SK-N-SH treated with all-trans-retinoic acid at 6 μM for 48 hours (cell line): Measurements from ENCODE around the gene TOR1A.

ENCODE experiments used
- ARNTL ChIP-seq: fragments of 450-650 bp; formaldehyde crosslinking; IDR thresholded peaks from 2 replicates; pipeline ENCODE4 v1.5.0; 2020; ENCODE audit warnings: low read depth, mild to moderate bottlenecking, moderate library complexity, borderline replicate concordance
- BACH2 ChIP-seq: fragments of 250-450 bp; sonication (Bioruptor Pico); IDR thresholded peaks from 2 replicates; pipeline ENCODE4 v1.9.0; 2021; ENCODE audit warnings: mild to moderate bottlenecking, borderline replicate concordance
- ESRRG ChIP-seq: fragments of 250-450 bp; sonication (Bioruptor Pico); IDR thresholded peaks from 2 replicates; pipeline ENCODE4 v1.6.1; 2021; ENCODE audit warnings: mild to moderate bottlenecking
- TCF4 ChIP-seq: fragments of 250-450 bp; sonication (Bioruptor Pico); IDR thresholded peaks from 2 replicates; pipeline ENCODE4 v1.8.0; 2021; ENCODE audit warnings: mild to moderate bottlenecking, moderate library complexity, borderline replicate concordance
- TOX ChIP-seq: fragments of 250-450 bp; sonication (Bioruptor Pico); IDR thresholded peaks from 2 replicates; pipeline ENCODE4 v1.8.0; 2021; ENCODE audit warnings: mild to moderate bottlenecking, moderate library complexity, borderline replicate concordance
- ZFP30 ChIP-seq: fragments of 450-650 bp; formaldehyde crosslinking; IDR thresholded peaks from 2 replicates; pipeline ENCODE4 v1.5.0; 2022; ENCODE audit warnings: mild to moderate bottlenecking, moderate library complexity
- ZNF565 ChIP-seq: fragments of 450-650 bp; formaldehyde crosslinking; conservative IDR thresholded peaks from 2 replicates; pipeline ENCODE4 v1.5.0; 2020; ENCODE audit warnings: low read depth, mild to moderate bottlenecking, moderate library complexity
- ZNF8 ChIP-seq: fragments of 450-650 bp; formaldehyde crosslinking; IDR thresholded peaks from 2 replicates; pipeline ENCODE4 v1.5.0; 2020; ENCODE audit warnings: mild to moderate bottlenecking, moderate library complexity
- TF ChIP-seq, protein P1 (sequence below): fragments of 250-450 bp; sonication (Bioruptor Pico); IDR thresholded peaks from 2 replicates; pipeline ENCODE4 v1.8.0; 2020; ENCODE audit warnings: mild to moderate bottlenecking, moderate library complexity, borderline replicate concordance
- TF ChIP-seq, protein P2 (sequence below): fragments of 250-450 bp; sonication (Bioruptor Pico); IDR thresholded peaks from 2 replicates; pipeline ENCODE4 v1.5.0; 2020; ENCODE audit warnings: mild to moderate bottlenecking, moderate library complexity
- TF ChIP-seq, protein P3 (sequence below): fragments of 250-450 bp; sonication (Bioruptor Pico); IDR thresholded peaks from 2 replicates; pipeline ENCODE4 v1.5.1; 2021; ENCODE audit warnings: mild to moderate bottlenecking, moderate library complexity

DNA sequence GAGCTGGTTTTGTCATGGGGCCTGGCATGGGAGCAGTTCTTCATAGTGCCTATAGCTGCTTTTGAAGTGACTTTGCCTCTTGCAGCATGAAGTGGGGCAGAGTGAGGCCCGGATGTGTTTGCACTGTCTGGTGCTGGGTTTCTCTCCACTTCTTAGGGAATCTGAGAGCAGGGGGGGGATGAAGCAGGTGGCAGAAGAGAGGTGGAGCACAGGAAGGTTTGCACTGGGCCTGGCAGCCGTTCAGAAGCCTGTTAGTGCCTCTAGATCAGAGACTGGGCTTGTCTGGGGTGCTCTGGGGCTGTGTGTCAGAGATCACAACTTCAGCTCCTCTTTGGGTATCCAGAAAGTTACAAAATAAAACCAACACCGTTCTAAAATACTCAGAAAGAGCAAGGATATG lies 29.7 kb upstream of the TOR1A start:
- TF ChIP-seq, protein P1, sequence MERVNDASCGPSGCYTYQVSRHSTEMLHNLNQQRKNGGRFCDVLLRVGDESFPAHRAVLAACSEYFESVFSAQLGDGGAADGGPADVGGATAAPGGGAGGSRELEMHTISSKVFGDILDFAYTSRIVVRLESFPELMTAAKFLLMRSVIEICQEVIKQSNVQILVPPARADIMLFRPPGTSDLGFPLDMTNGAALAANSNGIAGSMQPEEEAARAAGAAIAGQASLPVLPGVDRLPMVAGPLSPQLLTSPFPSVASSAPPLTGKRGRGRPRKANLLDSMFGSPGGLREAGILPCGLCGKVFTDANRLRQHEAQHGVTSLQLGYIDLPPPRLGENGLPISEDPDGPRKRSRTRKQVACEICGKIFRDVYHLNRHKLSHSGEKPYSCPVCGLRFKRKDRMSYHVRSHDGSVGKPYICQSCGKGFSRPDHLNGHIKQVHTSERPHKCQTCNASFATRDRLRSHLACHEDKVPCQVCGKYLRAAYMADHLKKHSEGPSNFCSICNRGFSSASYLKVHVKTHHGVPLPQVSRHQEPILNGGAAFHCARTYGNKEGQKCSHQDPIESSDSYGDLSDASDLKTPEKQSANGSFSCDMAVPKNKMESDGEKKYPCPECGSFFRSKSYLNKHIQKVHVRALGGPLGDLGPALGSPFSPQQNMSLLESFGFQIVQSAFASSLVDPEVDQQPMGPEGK (CRISPR knock-in tag): no peak
- TF ChIP-seq ARNTL (CRISPR knock-in tag) (no peak), ZNF8 (CRISPR knock-in tag) (no peak), BACH2 (CRISPR knock-in tag) (no peak), ESRRG (CRISPR knock-in tag) (no peak), ZFP30 (no peak), ZNF565 (CRISPR knock-in tag) (no peak), TOX (CRISPR knock-in tag) (no peak), TCF4 (CRISPR knock-in tag) (no peak)
- TF ChIP-seq, protein P2, sequence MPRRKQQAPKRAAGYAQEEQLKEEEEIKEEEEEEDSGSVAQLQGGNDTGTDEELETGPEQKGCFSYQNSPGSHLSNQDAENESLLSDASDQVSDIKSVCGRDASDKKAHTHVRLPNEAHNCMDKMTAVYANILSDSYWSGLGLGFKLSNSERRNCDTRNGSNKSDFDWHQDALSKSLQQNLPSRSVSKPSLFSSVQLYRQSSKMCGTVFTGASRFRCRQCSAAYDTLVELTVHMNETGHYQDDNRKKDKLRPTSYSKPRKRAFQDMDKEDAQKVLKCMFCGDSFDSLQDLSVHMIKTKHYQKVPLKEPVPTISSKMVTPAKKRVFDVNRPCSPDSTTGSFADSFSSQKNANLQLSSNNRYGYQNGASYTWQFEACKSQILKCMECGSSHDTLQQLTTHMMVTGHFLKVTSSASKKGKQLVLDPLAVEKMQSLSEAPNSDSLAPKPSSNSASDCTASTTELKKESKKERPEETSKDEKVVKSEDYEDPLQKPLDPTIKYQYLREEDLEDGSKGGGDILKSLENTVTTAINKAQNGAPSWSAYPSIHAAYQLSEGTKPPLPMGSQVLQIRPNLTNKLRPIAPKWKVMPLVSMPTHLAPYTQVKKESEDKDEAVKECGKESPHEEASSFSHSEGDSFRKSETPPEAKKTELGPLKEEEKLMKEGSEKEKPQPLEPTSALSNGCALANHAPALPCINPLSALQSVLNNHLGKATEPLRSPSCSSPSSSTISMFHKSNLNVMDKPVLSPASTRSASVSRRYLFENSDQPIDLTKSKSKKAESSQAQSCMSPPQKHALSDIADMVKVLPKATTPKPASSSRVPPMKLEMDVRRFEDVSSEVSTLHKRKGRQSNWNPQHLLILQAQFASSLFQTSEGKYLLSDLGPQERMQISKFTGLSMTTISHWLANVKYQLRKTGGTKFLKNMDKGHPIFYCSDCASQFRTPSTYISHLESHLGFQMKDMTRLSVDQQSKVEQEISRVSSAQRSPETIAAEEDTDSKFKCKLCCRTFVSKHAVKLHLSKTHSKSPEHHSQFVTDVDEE (CRISPR knock-in tag): no peak
- TF ChIP-seq, protein P3, sequence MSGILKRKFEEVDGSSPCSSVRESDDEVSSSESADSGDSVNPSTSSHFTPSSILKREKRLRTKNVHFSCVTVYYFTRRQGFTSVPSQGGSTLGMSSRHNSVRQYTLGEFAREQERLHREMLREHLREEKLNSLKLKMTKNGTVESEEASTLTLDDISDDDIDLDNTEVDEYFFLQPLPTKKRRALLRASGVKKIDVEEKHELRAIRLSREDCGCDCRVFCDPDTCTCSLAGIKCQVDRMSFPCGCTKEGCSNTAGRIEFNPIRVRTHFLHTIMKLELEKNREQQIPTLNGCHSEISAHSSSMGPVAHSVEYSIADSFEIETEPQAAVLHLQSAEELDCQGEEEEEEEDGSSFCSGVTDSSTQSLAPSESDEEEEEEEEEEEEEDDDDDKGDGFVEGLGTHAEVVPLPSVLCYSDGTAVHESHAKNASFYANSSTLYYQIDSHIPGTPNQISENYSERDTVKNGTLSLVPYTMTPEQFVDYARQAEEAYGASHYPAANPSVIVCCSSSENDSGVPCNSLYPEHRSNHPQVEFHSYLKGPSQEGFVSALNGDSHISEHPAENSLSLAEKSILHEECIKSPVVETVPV: no peak
